Measurements from ENCODE around the gene TNFRSF8. TPM values are rescaled to one million over a fixed set of nuclear protein-coding genes. Genes with fewer than 3 reads are reported as not detected.

The TNFRSF8 gene
- total RNA-seq, 2 donors from 2014 or later, result 16.3 to 77.3 TPM

- DNase-seq (ENCODE audit: low spot score) (no peak), ATAC-seq (no peak)
- H3K27ac Mint-ChIP-seq, result peak overlapping the region; percentile 99
- no peaks in the 10 kb centered on the region for H3K27me3 Mint-ChIP-seq
- H3K36me3 Mint-ChIP-seq, result no peaks in the 10 kb centered on the region
- peaks cover 78 to 80% of the 10 kb centered on the region in 2 donors for H3K4me1 Mint-ChIP-seq (ENCODE audit: low read depth in 2 of 2)
- no peaks in the 10 kb centered on the region for H3K9me3 Mint-ChIP-seq
- H3K4me3 Mint-ChIP-seq, result peak overlapping the region; percentile 100
Observed at GRCh38 chr1:12177156-12177998, 114.3 kb downstream of the TNFRSF8 start.

GRCh38 chr1:12177999-12178441 is 114.9 kb downstream of the TNFRSF8 start:
- peaks cover 78 to 80% of the 10 kb centered on the region in 2 donors for H3K4me1 Mint-ChIP-seq (ENCODE audit: low read depth in 2 of 2)
- ATAC-seq (peak; percentile 82 to 86), DNase-seq (ENCODE audit: low spot score) (peak; percentile 86)
- no peaks in the 10 kb centered on the region for H3K36me3 Mint-ChIP-seq
- no peaks in the 10 kb centered on the region for H3K9me3 Mint-ChIP-seq
- H3K27me3 Mint-ChIP-seq, result no peaks in the 10 kb centered on the region
- H3K4me3 Mint-ChIP-seq, result peak overlapping the region; percentile 100
- H3K27ac Mint-ChIP-seq, result peak overlapping the region; percentile 99

- no peak for DNase-seq (ENCODE audit: low spot score)
- H3K9me3 Mint-ChIP-seq, result no peaks in the 10 kb centered on the region
- H3K36me3 Mint-ChIP-seq, result peaks cover 1% of the 10 kb centered on the region
- no peaks in the 10 kb centered on the region for H3K27me3 Mint-ChIP-seq
- ATAC-seq, result no peak
- peaks cover 77 to 80% of the 10 kb centered on the region in 2 donors for H3K4me1 Mint-ChIP-seq (ENCODE audit: low read depth in 2 of 2)
- H3K4me3 Mint-ChIP-seq, result peak overlapping the region; percentile 100
- peak overlapping the region; percentile 99 for H3K27ac Mint-ChIP-seq
Observed at GRCh38 chr1:12178511-12178910, 115.4 kb downstream of the TNFRSF8 start.

GRCh38 chr1:12179111-12179519 is 116.0 kb downstream of the TNFRSF8 start:
- Mint-ChIP-seq H3K27ac (peak overlapping the region; percentile 99), H3K9me3 (no peaks in the 10 kb centered on the region), H3K36me3 (peaks cover 6% of the 10 kb centered on the region), H3K4me3 (peak overlapping the region; percentile 100), H3K27me3 (no peaks in the 10 kb centered on the region), H3K4me1 (ENCODE audit: low read depth in 2 of 2) (peaks cover 77 to 80% of the 10 kb centered on the region in 2 donors)
- peak; percentile 80 for DNase-seq (ENCODE audit: low spot score)
- peak; percentile 73 to 74 for ATAC-seq

- Mint-ChIP-seq H3K4me3 (peak overlapping the region; percentile 38), H3K27ac (peak overlapping the region; percentile 99)
Observed at GRCh38 chr1:12179676-12180075, 116.6 kb downstream of the TNFRSF8 start.

GRCh38 chr1:12180315-12180714 is 117.2 kb downstream of the TNFRSF8 start:
- Mint-ChIP-seq H3K27me3 (no peaks in the 10 kb centered on the region), H3K36me3 (peaks cover 6% of the 10 kb centered on the region), H3K4me3 (no peak overlapping the region), H3K4me1 (ENCODE audit: low read depth in 2 of 2) (peaks cover 73 to 78% of the 10 kb centered on the region in 2 donors), H3K9me3 (no peaks in the 10 kb centered on the region), H3K27ac (peak overlapping the region; percentile 99)
- ATAC-seq (no peak), DNase-seq (ENCODE audit: low spot score) (no peak)

More at GRCh38 chr1:12179676-12180075, 116.6 kb downstream of the TNFRSF8 start:
- no peak for ATAC-seq
- DNase-seq (ENCODE audit: low spot score), result no peak
- peaks cover 77% of the 10 kb centered on the region in 2 donors for H3K4me1 Mint-ChIP-seq (ENCODE audit: low read depth in 2 of 2)
- peaks cover 6% of the 10 kb centered on the region for H3K36me3 Mint-ChIP-seq
- no peaks in the 10 kb centered on the region for H3K9me3 Mint-ChIP-seq
- H3K27me3 Mint-ChIP-seq, result no peaks in the 10 kb centered on the region

- Mint-ChIP-seq H3K9me3 (no peaks in the 10 kb centered on the region), H3K4me3 (peak overlapping the region; percentile 3), H3K36me3 (peaks cover 6% of the 10 kb centered on the region), H3K4me1 (ENCODE audit: low read depth in 2 of 2) (peaks cover 67 to 77% of the 10 kb centered on the region in 2 donors), H3K27ac (peak overlapping the region; percentile 65 to 99), H3K27me3 (no peaks in the 10 kb centered on the region)
- ATAC-seq, result no peak
- no peak for DNase-seq (ENCODE audit: low spot score)
Observed at GRCh38 chr1:12180903-12181302, 117.8 kb downstream of the TNFRSF8 start.

GRCh38 chr1:12181568-12181967 is 118.5 kb downstream of the TNFRSF8 start:
- no peaks in the 10 kb centered on the region for H3K9me3 Mint-ChIP-seq
- peaks cover 6% of the 10 kb centered on the region for H3K36me3 Mint-ChIP-seq
- H3K4me3 Mint-ChIP-seq, result peak overlapping the region; percentile 54
- DNase-seq (ENCODE audit: low spot score) (no peak), ATAC-seq (no peak)
- H3K27me3 Mint-ChIP-seq, result no peaks in the 10 kb centered on the region
- H3K27ac Mint-ChIP-seq, result peak overlapping the region; percentile 65 to 99
- peaks cover 61 to 74% of the 10 kb centered on the region in 2 donors for H3K4me1 Mint-ChIP-seq (ENCODE audit: low read depth in 2 of 2)

GRCh38 chr1:12182410-12182984 is 119.4 kb downstream of the TNFRSF8 start:
- peak overlapping the region; percentile 65 to 99 for H3K27ac Mint-ChIP-seq
- H3K4me1 Mint-ChIP-seq (ENCODE audit: low read depth in 2 of 2), result peaks cover 59 to 76% of the 10 kb centered on the region in 2 donors
- H3K4me3 Mint-ChIP-seq, result peak overlapping the region; percentile 54
- peaks cover 6% of the 10 kb centered on the region for H3K36me3 Mint-ChIP-seq
- no peaks in the 10 kb centered on the region for H3K9me3 Mint-ChIP-seq
- H3K27me3 Mint-ChIP-seq, result no peaks in the 10 kb centered on the region
- DNase-seq (ENCODE audit: low spot score), result no peak
- ATAC-seq, result no peak

- H3K27me3 Mint-ChIP-seq, result no peaks in the 10 kb centered on the region
- H3K4me3 Mint-ChIP-seq, result peak overlapping the region; percentile 54
- no peak for ATAC-seq
- H3K4me1 Mint-ChIP-seq (ENCODE audit: low read depth in 2 of 2), result peaks cover 59 to 76% of the 10 kb centered on the region in 2 donors
- peak overlapping the region; percentile 65 to 99 for H3K27ac Mint-ChIP-seq
- no peak for DNase-seq (ENCODE audit: low spot score)
- H3K9me3 Mint-ChIP-seq, result no peaks in the 10 kb centered on the region
- H3K36me3 Mint-ChIP-seq, result peaks cover 10% of the 10 kb centered on the region
Observed at GRCh38 chr1:12183095-12183794, 120.1 kb downstream of the TNFRSF8 start.

GRCh38 chr1:12184008-12184681 is 121.0 kb downstream of the TNFRSF8 start:
- Mint-ChIP-seq H3K36me3 (peaks cover 10% of the 10 kb centered on the region), H3K4me1 (ENCODE audit: low read depth in 2 of 2) (peaks cover 52 to 75% of the 10 kb centered on the region in 2 donors), H3K4me3 (peak overlapping the region; percentile 44), H3K9me3 (no peaks in the 10 kb centered on the region), H3K27ac (peak overlapping the region; percentile 65 to 99), H3K27me3 (no peaks in the 10 kb centered on the region)
- peak in 1 of 2 donors; percentile 24 for ATAC-seq
- DNase-seq (ENCODE audit: low spot score), result no peak

- Mint-ChIP-seq H3K4me3 (no peak overlapping the region), H3K36me3 (peaks cover 16% of the 10 kb centered on the region)
Observed at GRCh38 chr1:12185036-12185917, 122.2 kb downstream of the TNFRSF8 start.

More at GRCh38 chr1:12185036-12185917, 122.2 kb downstream of the TNFRSF8 start:
- ATAC-seq, result no peak
- DNase-seq (ENCODE audit: low spot score), result no peak
- Mint-ChIP-seq H3K4me1 (ENCODE audit: low read depth in 2 of 2) (peaks cover 55 to 76% of the 10 kb centered on the region in 2 donors), H3K27ac (peak overlapping the region; percentile 65 to 99), H3K9me3 (no peaks in the 10 kb centered on the region), H3K27me3 (no peaks in the 10 kb centered on the region)

All from natural killer cell treated with Interleukin-12 subunit alpha and Interleukin-12 subunit beta and Interleukin-15 and Interleukin-18, amount 100 ng/mL, for 72 hours (primary cell).